Naive B cell (primary cell): ENCODE data around the gene FAM229A. TPM values are rescaled to one million over a fixed set of nuclear protein-coding genes. Genes with fewer than 3 reads are reported as not detected.
"Not testable (repeated sequence)": the region's sequence is repeated elsewhere in the genome, so short reads cannot be mapped to it uniquely, and the experiment has no call there.

Source experiments
- ATAC-seq, 2 donors: fragments of 150-1000 bp; cut with Tn5 transposase; 2 replicates each; pipeline ENCODE4 v1.10.0; 2021; ENCODE audit warnings: low read depth in 2 of 2, mild to moderate bottlenecking in 2 of 2, moderate library complexity in 2 of 2
- DNase-seq: peaks from one replicate; pipeline ENCODE4 v3.0.0; 2022
- H3K27ac Mint-ChIP-seq, 6 donors: one replicate each; pipeline ENCODE4 v1.8.0; 2020 to 2022; ENCODE audit warnings: mild to moderate bottlenecking in 6 of 6, mixed read lengths in 6 of 6, moderate library complexity in 5 of 6, inconsistent platforms in 2 of 6
- H3K27me3 Mint-ChIP-seq, 3 donors: one replicate each; pipeline ENCODE4 v1.8.0; 2021 to 2022; ENCODE audit warnings: mixed read lengths in 3 of 3, mild to moderate bottlenecking in 1 of 3
- H3K36me3 Mint-ChIP-seq, 2 donors: one replicate each; pipeline ENCODE4 v1.8.0; 2020 to 2022; ENCODE audit warnings: mixed read lengths in 2 of 2, inconsistent platforms in 1 of 2, mild to moderate bottlenecking in 1 of 2
- H3K4me1 Mint-ChIP-seq, 3 donors: one replicate each; pipeline ENCODE4 v1.8.0; 2020 to 2022; ENCODE audit warnings: mixed read lengths in 3 of 3, inconsistent platforms in 1 of 3, mild to moderate bottlenecking in 1 of 3, moderate library complexity in 1 of 3
- H3K4me3 Mint-ChIP-seq, 8 donors: one replicate each; pipeline ENCODE4 v1.8.0; 2020 to 2022; ENCODE audit warnings: mild to moderate bottlenecking in 8 of 8, mixed read lengths in 8 of 8, moderate library complexity in 8 of 8, inconsistent platforms in 2 of 8
- H3K9me3 Mint-ChIP-seq, 7 donors: one replicate each; pipeline ENCODE4 v1.8.0; 2020 to 2022; ENCODE audit warnings: mixed read lengths in 7 of 7, mild to moderate bottlenecking in 5 of 7, inconsistent platforms in 2 of 7, moderate library complexity in 1 of 7
- polyA plus RNA-seq, 6 donors: library from polyadenylated mRNA; unstranded; fragments of 300-500 nt; fragmentation: Illumina TruSeq; gene quantifications; one replicate each; pipeline ENCODE4 v1.2.3, GENCODE V29; 2021; ENCODE audit warnings: low read depth in 6 of 6

FAM229A gene
- polyA plus RNA-seq: 1 to 10 TPM in 1 of 6 donors, under 1 TPM in 4, not detected in 1; 0.24 to 1.2 (median 0.53) TPM

GRCh38 chr1:32362474-32363313 lies at the start of gene FAM229A, which contains the start of gene TSSK3:
Gene FAM229A, minus strand, starts transcription at chr1:32362485. Its CDS starts 394 bp downstream, at chr1:32362091.
Gene TSSK3, plus strand, starts transcription at chr1:32362539. Its CDS starts 163 bp downstream, at chr1:32362702.
- peak within 1 kb of the TSS; percentile 50 to 81 (median 68) for H3K4me3 Mint-ChIP-seq
- peaks cover 0 to 5% (median 0%) of the 10 kb centered on the region in 3 donors for H3K27me3 Mint-ChIP-seq
- H3K9me3 Mint-ChIP-seq: peaks cover 0 to 1% (median 0%) of the 10 kb centered on the region in 7 donors
- H3K4me1 Mint-ChIP-seq: peaks cover 28 to 44% (median 35%) of the 10 kb centered on the region in 3 donors
- ATAC-seq (no peak), DNase-seq (no peak)
- H3K27ac Mint-ChIP-seq: peak within 1 kb of the TSS in 4 of 6 donors; percentile 47 to 93 (median 69)
- no peaks in the 10 kb centered on the region for H3K36me3 Mint-ChIP-seq

- Mint-ChIP-seq H3K4me1 (peaks cover 0 to 4% (median 3%) of the 10 kb centered on the region in 3 donors), H3K9me3 (peaks cover 0 to 3% (median 0%) of the 10 kb centered on the region in 7 donors), H3K36me3 (no peaks in the 10 kb centered on the region), H3K27ac (no peak overlapping the region), H3K27me3 (peaks cover 12 to 26% (median 23%) of the 10 kb centered on the region in 3 donors), H3K4me3 (no peak overlapping the region)
- no peak for ATAC-seq
- DNase-seq: no peak
Measured at GRCh38 chr1:32411261-32411660, 49.0 kb upstream of the FAM229A start.

- H3K4me3 Mint-ChIP-seq: no peak overlapping the region
Measured at GRCh38 chr1:32406629-32407111, 44.4 kb upstream of the FAM229A start.

GRCh38 chr1:32405672-32406467 lies 43.6 kb upstream of the FAM229A start:
- H3K4me3 Mint-ChIP-seq: no peak overlapping the region

More at GRCh38 chr1:32406629-32407111, 44.4 kb upstream of the FAM229A start:
- no peak overlapping the region for H3K27ac Mint-ChIP-seq
- H3K9me3 Mint-ChIP-seq: no peaks in the 10 kb centered on the region
- no peaks in the 10 kb centered on the region for H3K4me1 Mint-ChIP-seq
- ATAC-seq (no peak), DNase-seq (no peak)
- H3K36me3 Mint-ChIP-seq: no peaks in the 10 kb centered on the region
- peaks cover under 1 to 4% (median 2%) of the 10 kb centered on the region in 3 donors for H3K27me3 Mint-ChIP-seq

GRCh38 chr1:32404946-32405345 lies 42.7 kb upstream of the FAM229A start:
- no peak for DNase-seq
- H3K36me3 Mint-ChIP-seq: no peaks in the 10 kb centered on the region

More at GRCh38 chr1:32405672-32406467, 43.6 kb upstream of the FAM229A start:
- H3K27ac Mint-ChIP-seq: no peak overlapping the region
- H3K27me3 Mint-ChIP-seq: peaks cover 0 to 4% (median 0%) of the 10 kb centered on the region in 3 donors
- peaks cover under 1 to 5% (median 1%) of the 10 kb centered on the region in 3 donors for H3K4me1 Mint-ChIP-seq
- DNase-seq: no peak
- ATAC-seq: no peak
- no peaks in the 10 kb centered on the region for H3K36me3 Mint-ChIP-seq
- H3K9me3 Mint-ChIP-seq: no peaks in the 10 kb centered on the region

GRCh38 chr1:32400876-32401631 lies 38.8 kb upstream of the FAM229A start:
- Mint-ChIP-seq H3K9me3 (no peaks in the 10 kb centered on the region), H3K36me3 (no peaks in the 10 kb centered on the region), H3K27ac (no peak overlapping the region), H3K27me3 (peaks cover 0 to 8% (median 0%) of the 10 kb centered on the region in 3 donors), H3K4me1 (peaks cover 4 to 5% (median 5%) of the 10 kb centered on the region in 3 donors), H3K4me3 (peak overlapping the region in 1 of 8 donors; percentile 4)
- ATAC-seq (peak; percentile 43 to 61), DNase-seq (peak; percentile 29)

More at GRCh38 chr1:32404946-32405345, 42.7 kb upstream of the FAM229A start:
- H3K4me1 Mint-ChIP-seq: peaks cover 4 to 5% (median 5%) of the 10 kb centered on the region in 3 donors
- no peak overlapping the region for H3K27ac Mint-ChIP-seq
- H3K9me3 Mint-ChIP-seq: no peaks in the 10 kb centered on the region
- no peak for ATAC-seq
- H3K4me3 Mint-ChIP-seq: no peak overlapping the region
- peaks cover 0 to 4% (median 0%) of the 10 kb centered on the region in 3 donors for H3K27me3 Mint-ChIP-seq

- Mint-ChIP-seq H3K4me3 (peak overlapping the region in 2 of 8 donors; percentile 9 to 72), H3K27me3 (peaks cover 0 to 8% (median 0%) of the 10 kb centered on the region in 3 donors), H3K9me3 (no peaks in the 10 kb centered on the region), H3K27ac (no peak overlapping the region), H3K4me1 (peaks cover 5 to 9% (median 9%) of the 10 kb centered on the region in 3 donors), H3K36me3 (no peaks in the 10 kb centered on the region)
- ATAC-seq (no peak), DNase-seq (no peak)
Measured at GRCh38 chr1:32399843-32400242, 37.6 kb upstream of the FAM229A start.

- Mint-ChIP-seq H3K27ac (no peak overlapping the region), H3K27me3 (peaks cover 0 to 8% (median 0%) of the 10 kb centered on the region in 3 donors)
- no peak for DNase-seq
Measured at GRCh38 chr1:32398401-32398800, 36.1 kb upstream of the FAM229A start.

GRCh38 chr1:32396524-32396923 lies 34.2 kb upstream of the FAM229A start:
- H3K4me3 Mint-ChIP-seq: peak overlapping the region in 1 of 8 donors; percentile 55
- H3K36me3 Mint-ChIP-seq, H3K9me3 Mint-ChIP-seq, H3K27me3 Mint-ChIP-seq, ATAC-seq, H3K27ac Mint-ChIP-seq, DNase-seq: not testable (repeated sequence)
- H3K4me1 Mint-ChIP-seq: peaks cover 12 to 31% (median 24%) of the 10 kb centered on the region in 3 donors

More at GRCh38 chr1:32398401-32398800, 36.1 kb upstream of the FAM229A start:
- H3K9me3 Mint-ChIP-seq: no peaks in the 10 kb centered on the region
- no peaks in the 10 kb centered on the region for H3K36me3 Mint-ChIP-seq
- no peak for ATAC-seq
- no peak overlapping the region for H3K4me3 Mint-ChIP-seq
- peaks cover 12 to 22% (median 17%) of the 10 kb centered on the region in 3 donors for H3K4me1 Mint-ChIP-seq

- peak overlapping the region; percentile 97 to 100 (median 100) for H3K27ac Mint-ChIP-seq
- peak overlapping the region; percentile 93 to 100 (median 99) for H3K4me3 Mint-ChIP-seq
- ATAC-seq: no peak
- peaks cover 6 to 26% (median 19%) of the 10 kb centered on the region in 3 donors for H3K4me1 Mint-ChIP-seq
- peaks cover 0 to 8% (median 0%) of the 10 kb centered on the region in 3 donors for H3K27me3 Mint-ChIP-seq
- DNase-seq: no peak
- no peaks in the 10 kb centered on the region for H3K36me3 Mint-ChIP-seq
- no peaks in the 10 kb centered on the region for H3K9me3 Mint-ChIP-seq
Measured at GRCh38 chr1:32394890-32395432, 32.7 kb upstream of the FAM229A start.

- Mint-ChIP-seq H3K27ac (peak within 1 kb of the TSS; percentile 97 to 100 (median 100)), H3K36me3 (no peaks in the 10 kb centered on the region), H3K9me3 (no peaks in the 10 kb centered on the region), H3K4me1 (peaks cover 6 to 26% (median 19%) of the 10 kb centered on the region in 3 donors), H3K27me3 (peaks cover 0 to 8% (median 0%) of the 10 kb centered on the region in 3 donors), H3K4me3 (peak within 1 kb of the TSS; percentile 93 to 100 (median 99))
- DNase-seq: peak; percentile 98
- ATAC-seq: peak; percentile 92 to 94
Measured at GRCh38 chr1:32394141-32394889, 32.0 kb upstream of the FAM229A start, which contains the start of gene BSDC1. Gene BSDC1, minus strand, starts transcription at chr1:32394441. Its CDS starts 27 bp downstream, at chr1:32394414.
